ENCODE data around the gene AATK. TPM values are rescaled to one million over a fixed set of nuclear protein-coding genes. Genes with fewer than 3 reads are reported as not detected.

The AATK gene
- total RNA-seq, 1 experiment from 2014 or later: 0.46 TPM

DNA sequence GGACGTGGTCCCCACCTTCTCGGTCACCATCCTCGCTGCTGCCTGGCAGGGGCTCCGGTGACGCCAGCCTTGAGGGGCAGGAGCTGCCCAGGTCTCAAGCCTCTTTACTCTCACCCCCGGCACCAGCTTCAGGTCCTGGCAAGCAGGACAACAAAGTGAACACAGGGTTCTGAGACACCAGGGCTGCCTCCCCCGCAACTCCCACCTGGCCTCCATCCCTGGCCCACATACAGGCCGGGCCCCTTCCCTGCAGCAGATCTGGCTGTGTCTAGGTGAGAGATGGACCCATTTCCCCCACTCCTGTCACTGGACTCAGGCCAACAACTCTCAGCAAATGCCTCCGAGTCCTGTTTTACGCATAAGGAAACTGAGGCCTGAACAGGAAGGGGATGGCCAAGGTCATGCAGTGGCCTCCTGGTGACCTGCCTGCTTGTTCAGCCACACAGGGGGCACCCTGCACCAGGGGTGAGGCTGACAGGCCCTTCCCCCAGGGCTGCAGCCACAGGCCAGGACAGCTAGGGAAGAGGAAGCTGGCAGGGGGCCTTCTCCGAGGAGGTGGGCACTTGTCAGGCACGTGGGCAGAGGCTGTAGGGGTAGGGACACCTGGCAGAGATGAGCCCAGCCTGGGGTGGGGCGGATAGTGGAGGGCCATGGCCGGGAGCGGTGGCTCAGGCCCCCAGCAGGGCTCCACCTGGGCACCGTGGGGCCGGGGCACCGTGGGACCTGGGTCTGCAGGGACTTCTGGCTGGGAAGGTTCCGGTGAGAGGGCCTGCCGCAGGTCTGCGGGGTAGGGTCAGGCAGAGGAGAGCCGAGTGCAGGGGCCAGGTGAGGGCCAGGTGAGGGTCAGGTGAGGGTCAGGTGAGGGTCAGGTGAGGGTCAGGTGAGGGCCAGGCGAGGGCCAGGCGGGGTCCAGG is 47.5 kb downstream of the AATK start:
- Histone ChIP-seq H3K27me3 (ENCODE audit: insufficient read depth, low read depth) (no peaks in the 10 kb centered on the region), H3K4me3 (no peak overlapping the region), H3K9me3 (ENCODE audit: insufficient read depth, low read depth) (no peaks in the 10 kb centered on the region), H3K4me2 (no peak overlapping the region), H3K4me1 (replicated peaks; ENCODE audit: insufficient read depth) (no peaks in the 10 kb centered on the region), H3F3A (ENCODE audit: insufficient read depth, low read depth) (no peaks in the 10 kb centered on the region), H2AFZ (no peak overlapping the region), H3K9me2 (ENCODE audit: insufficient read depth) (no peaks in the 10 kb centered on the region), H4K20me1 (ENCODE audit: insufficient read depth) (no peaks in the 10 kb centered on the region), H3K27ac (no peak overlapping the region), H3K79me2 (ENCODE audit: low read depth) (no peaks in the 10 kb centered on the region), H3K36me3 (ENCODE audit: low read depth) (no peaks in the 10 kb centered on the region)
- no TSS peak for BruUV-seq (replicated peaks)
- intact Hi-C loops (cut with micrococcal nuclease; ENCODE audit: unreplicated experiment): no loop called here
- ChIA-PET POLR2A (ENCODE audit: unreplicated experiment) (no interaction called here), CTCF (no interaction called here)
- TF ChIP-seq, protein P1, sequence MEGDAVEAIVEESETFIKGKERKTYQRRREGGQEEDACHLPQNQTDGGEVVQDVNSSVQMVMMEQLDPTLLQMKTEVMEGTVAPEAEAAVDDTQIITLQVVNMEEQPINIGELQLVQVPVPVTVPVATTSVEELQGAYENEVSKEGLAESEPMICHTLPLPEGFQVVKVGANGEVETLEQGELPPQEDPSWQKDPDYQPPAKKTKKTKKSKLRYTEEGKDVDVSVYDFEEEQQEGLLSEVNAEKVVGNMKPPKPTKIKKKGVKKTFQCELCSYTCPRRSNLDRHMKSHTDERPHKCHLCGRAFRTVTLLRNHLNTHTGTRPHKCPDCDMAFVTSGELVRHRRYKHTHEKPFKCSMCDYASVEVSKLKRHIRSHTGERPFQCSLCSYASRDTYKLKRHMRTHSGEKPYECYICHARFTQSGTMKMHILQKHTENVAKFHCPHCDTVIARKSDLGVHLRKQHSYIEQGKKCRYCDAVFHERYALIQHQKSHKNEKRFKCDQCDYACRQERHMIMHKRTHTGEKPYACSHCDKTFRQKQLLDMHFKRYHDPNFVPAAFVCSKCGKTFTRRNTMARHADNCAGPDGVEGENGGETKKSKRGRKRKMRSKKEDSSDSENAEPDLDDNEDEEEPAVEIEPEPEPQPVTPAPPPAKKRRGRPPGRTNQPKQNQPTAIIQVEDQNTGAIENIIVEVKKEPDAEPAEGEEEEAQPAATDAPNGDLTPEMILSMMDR (conservative IDR thresholded peaks at IDR 0.05): no peak
- no peak for TF ChIP-seq EZH2 (IDR thresholded peaks at IDR 0.05; ENCODE audit: low read depth)
- no peak for DNase-seq

DNA sequence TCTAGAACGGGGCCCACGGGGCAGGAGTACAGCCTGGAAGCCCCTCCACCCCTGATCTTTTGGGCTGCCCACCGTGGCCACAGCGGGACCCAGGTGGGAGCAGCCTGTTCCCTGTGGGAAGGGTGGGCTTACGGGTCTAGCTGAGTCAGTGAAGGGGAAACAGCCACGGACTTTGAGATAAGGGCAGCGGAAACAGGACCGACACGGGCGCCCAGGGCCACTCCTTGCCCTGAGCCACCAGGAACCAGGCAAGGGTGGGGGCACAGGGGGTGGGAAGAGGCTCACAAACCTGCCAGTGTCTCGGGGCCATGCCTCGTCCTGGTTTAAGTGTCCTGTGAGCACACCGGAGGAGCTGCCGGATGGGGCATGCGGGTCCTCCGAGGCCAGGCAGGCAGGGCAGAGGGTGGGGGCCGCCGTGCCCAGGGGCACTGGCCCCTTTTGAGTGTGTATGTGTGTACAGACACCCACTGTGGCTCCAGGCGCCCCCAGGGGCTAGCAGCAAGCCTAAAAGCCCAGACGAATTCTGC is 48.3 kb downstream of the AATK start:
- Histone ChIP-seq H3K36me3 (ENCODE audit: low read depth) (no peaks in the 10 kb centered on the region), H3K27ac (no peak overlapping the region), H3K9me2 (ENCODE audit: insufficient read depth) (no peaks in the 10 kb centered on the region), H3K79me2 (ENCODE audit: low read depth) (no peaks in the 10 kb centered on the region), H3F3A (ENCODE audit: insufficient read depth, low read depth) (no peaks in the 10 kb centered on the region), H2AFZ (no peak overlapping the region), H3K9me3 (ENCODE audit: insufficient read depth, low read depth) (no peaks in the 10 kb centered on the region), H3K27me3 (ENCODE audit: insufficient read depth, low read depth) (no peaks in the 10 kb centered on the region), H3K4me3 (no peak overlapping the region), H4K20me1 (ENCODE audit: insufficient read depth) (no peaks in the 10 kb centered on the region), H3K4me2 (no peak overlapping the region), H3K4me1 (replicated peaks; ENCODE audit: insufficient read depth) (no peaks in the 10 kb centered on the region)
- no peak for DNase-seq
- no peak for TF ChIP-seq EZH2 (IDR thresholded peaks at IDR 0.05; ENCODE audit: low read depth)
- TF ChIP-seq, protein P1 (conservative IDR thresholded peaks at IDR 0.05): no peak
- intact Hi-C loops (cut with micrococcal nuclease; ENCODE audit: unreplicated experiment): no loop called here
- ChIA-PET POLR2A (ENCODE audit: unreplicated experiment) (no interaction called here), CTCF (no interaction called here)
- BruUV-seq (replicated peaks): no TSS peak

DNA sequence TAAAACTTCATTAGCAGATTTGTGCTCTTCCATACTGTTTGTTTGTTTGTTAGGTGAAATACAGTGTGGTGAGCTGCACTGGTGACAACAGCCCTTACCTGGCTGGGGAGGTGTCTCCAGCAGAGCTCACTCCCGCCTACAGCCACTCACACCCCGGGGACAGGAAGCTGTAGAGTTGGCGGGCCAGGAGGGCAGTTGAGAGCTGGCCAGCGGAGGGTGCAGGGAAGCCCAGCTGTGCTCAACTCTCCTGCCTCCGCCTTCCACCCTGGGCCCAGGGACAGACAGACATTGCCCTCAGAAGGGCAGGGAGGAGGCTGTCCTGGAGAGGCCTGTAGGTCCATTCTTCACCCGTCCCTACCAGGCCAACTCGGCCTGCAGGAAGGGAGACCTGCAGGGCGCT is 49.3 kb downstream of the AATK start:
- CTCF ChIA-PET: no interaction called here

More for the DNA sequence above, 49.3 kb downstream of the AATK start:
- Histone ChIP-seq H4K20me1 (ENCODE audit: insufficient read depth) (no peaks in the 10 kb centered on the region), H3F3A (ENCODE audit: insufficient read depth, low read depth) (no peaks in the 10 kb centered on the region), H3K79me2 (ENCODE audit: low read depth) (no peaks in the 10 kb centered on the region), H3K36me3 (ENCODE audit: low read depth) (no peaks in the 10 kb centered on the region), H3K4me2 (no peak overlapping the region), H3K27ac (no peak overlapping the region), H3K9me3 (ENCODE audit: insufficient read depth, low read depth) (no peaks in the 10 kb centered on the region), H3K4me1 (replicated peaks; ENCODE audit: insufficient read depth) (no peaks in the 10 kb centered on the region), H3K27me3 (ENCODE audit: insufficient read depth, low read depth) (no peaks in the 10 kb centered on the region), H3K9me2 (ENCODE audit: insufficient read depth) (no peaks in the 10 kb centered on the region), H2AFZ (no peak overlapping the region), H3K4me3 (no peak overlapping the region)
- POLR2A ChIA-PET (ENCODE audit: unreplicated experiment): no interaction called here
- no peak for DNase-seq
- TF ChIP-seq, protein P1 (conservative IDR thresholded peaks at IDR 0.05): no peak
- TF ChIP-seq EZH2 (IDR thresholded peaks at IDR 0.05; ENCODE audit: low read depth): no peak
- BruUV-seq (replicated peaks): no TSS peak
- intact Hi-C loops (cut with micrococcal nuclease; ENCODE audit: unreplicated experiment): no loop called here
